Mucosa of descending colon (tissue), 3 donors: Measurements from ENCODE around the gene HAND2. TPM values are rescaled to one million over a fixed set of nuclear protein-coding genes. Genes with fewer than 3 reads are reported as not detected.

ENCODE experiments used
- ATAC-seq: fragments of 200-7000 bp; cut with Tn5 transposase; one replicate; pipeline ENCODE4 v1.9.1; 2020; ENCODE audit warnings: mild to moderate bottlenecking, moderate library complexity
- DNase-seq, 3 donors: peaks; one replicate each; pipeline ENCODE4 v3.0.0-alpha.2; 2020
- H3K36me3 ChIP-seq: fragments of 200-600 bp; one replicate; pipeline ENCODE4 v1.8.0; 2021; ENCODE audit warnings: low read depth, mild to moderate bottlenecking
- H3K4me1 ChIP-seq: fragments of 200-600 bp; one replicate; pipeline ENCODE4 v1.8.0; 2021; ENCODE audit warnings: low read depth, mild to moderate bottlenecking
- H3K4me3 ChIP-seq: fragments of 200-600 bp; one replicate; pipeline ENCODE4 v1.8.0; 2021; ENCODE audit warnings: mild to moderate bottlenecking
- H3K9me3 ChIP-seq: fragments of 200-600 bp; one replicate; pipeline ENCODE4 v1.8.0; 2021; ENCODE audit warnings: mild to moderate bottlenecking
- CTCF ChIP-seq: fragments of 200-600 bp; IDR thresholded peaks from one replicate; pipeline ENCODE4 v1.8.0; 2022; ENCODE audit warnings: antibody characterized with exemption, mild to moderate bottlenecking
- intact Hi-C, 2 donors: fragments of 100-400 bp; cut with DNase I in 1 of 2; cut with micrococcal nuclease in 1 of 2; formaldehyde crosslinking; loops; one replicate each; pipeline versions ENCODE4 v1.11.0 to v1.11.1; 2022; cut with DNase I, micrococcal nuclease
- total RNA-seq, 3 donors: library from RNA; stranded (reverse); fragmentation: NEBNext Ultra II Directional in 2 of 3; extraction: Animal tissue kit (Norgen Biotek cat#: 25700) in 2 of 3; gene quantifications; one replicate each; pipeline versions ENCODE4 v1.2.1 to v1.2.4, GENCODE V29; 2021 to 2023
- donor health status: DM: no; HTN: no; CAD: no; lungs with moderate emphysema.
- donor health status: DM: no; HTN: no; CAD: no.
- donor health status: DM: no; HTN: yes; CAD: no.

HAND2 gene
- total RNA-seq, 3 donors from 2014 or later = 3.3 to 175 (median 11.8) TPM

- intact Hi-C loops = no loop called here
- ATAC-seq = no peak
- Histone ChIP-seq H3K4me3 (no peak overlapping the region), H3K4me1 (peaks cover 9% of the 10 kb centered on the region), H3K36me3 (no peaks in the 10 kb centered on the region), H3K9me3 (no peaks in the 10 kb centered on the region)
- no peak for DNase-seq
- no peak for TF ChIP-seq CTCF
These were observed 477 bp upstream of the HAND2 start for GRCh38 chr4:173530326-173531085.

GRCh38 chr4:173528378-173529321 lies 1.4 kb downstream of the HAND2 start:
- intact Hi-C loops = loop anchor here in 1 of 2 donors (5.0 kb wide), 1 partner anchor 624 kb away; no protein-coding TSS in a partner anchor
- DNase-seq (no peak), ATAC-seq (no peak)
- Histone ChIP-seq H3K9me3 (no peaks in the 10 kb centered on the region), H3K36me3 (no peaks in the 10 kb centered on the region), H3K4me3 (no peak overlapping the region), H3K4me1 (peaks cover 9% of the 10 kb centered on the region)
- TF ChIP-seq CTCF = no peak

GRCh38 chr4:173527103-173527891 lies 2.7 kb downstream of the HAND2 start:
- intact Hi-C loops = loop anchor here in 1 of 2 donors (5.0 kb wide), 1 partner anchor 625 kb away; no protein-coding TSS in a partner anchor
- H3K9me3 ChIP-seq = no peaks in the 10 kb centered on the region
- H3K4me3 ChIP-seq = no peak overlapping the region
- ATAC-seq = no peak
- DNase-seq = no peak
- TF ChIP-seq CTCF = no peak
- H3K4me1 ChIP-seq = peaks cover 12% of the 10 kb centered on the region
- no peaks in the 10 kb centered on the region for H3K36me3 ChIP-seq

GRCh38 chr4:173526724-173527102 lies 3.3 kb downstream of the HAND2 start:
- Histone ChIP-seq H3K36me3 (no peaks in the 10 kb centered on the region), H3K9me3 (no peaks in the 10 kb centered on the region), H3K4me1 (peaks cover 17% of the 10 kb centered on the region), H3K4me3 (no peak overlapping the region)
- DNase-seq (no peak), ATAC-seq (no peak)
- intact Hi-C loops = loop anchor here in 1 of 2 donors (5.0 kb wide), 1 partner anchor 626 kb away; no protein-coding TSS in a partner anchor
- TF ChIP-seq CTCF = no peak

GRCh38 chr4:173526027-173526482 lies 4.0 kb downstream of the HAND2 start:
- ATAC-seq (no peak), DNase-seq (no peak)
- Histone ChIP-seq H3K9me3 (no peaks in the 10 kb centered on the region), H3K4me1 (peaks cover 20% of the 10 kb centered on the region), H3K36me3 (no peaks in the 10 kb centered on the region), H3K4me3 (no peak overlapping the region)
- intact Hi-C loops = loop anchor here in 1 of 2 donors (5.0 kb wide), 1 partner anchor 626 kb away; no protein-coding TSS in a partner anchor
- TF ChIP-seq CTCF = no peak
